Adrenal gland (tissue), 5 donors: Measurements from ENCODE around the gene HACE1.

Experiments used
- POLR2A ChIP-seq, 2 donors: fragments of 450-650 bp; IDR thresholded peaks; one replicate each; pipeline ENCODE4 v1.6.1; 2017; ENCODE audit warnings: antibody characterized with exemption in 2 of 2, mild to moderate bottlenecking in 2 of 2, moderate library complexity in 1 of 2
- TF ChIP-seq, protein P1 (sequence below), 6 experiments: fragments of 450-650 bp in 4 of 6; fragments of 200-600 bp in 2 of 6; sonication (generic) in 1 of 6; IDR thresholded peaks; 1 replicate in 5 of 6; 2 replicates in 1 of 6; pipeline versions ENCODE4 v1.5.1 to v1.8.0; 2016 to 2021; ENCODE audit warnings: antibody characterized with exemption in 6 of 6, mild to moderate bottlenecking in 2 of 6, moderate library complexity in 1 of 6
- donor health status: DM: no; HTN: no; CAD: no.

DNA sequence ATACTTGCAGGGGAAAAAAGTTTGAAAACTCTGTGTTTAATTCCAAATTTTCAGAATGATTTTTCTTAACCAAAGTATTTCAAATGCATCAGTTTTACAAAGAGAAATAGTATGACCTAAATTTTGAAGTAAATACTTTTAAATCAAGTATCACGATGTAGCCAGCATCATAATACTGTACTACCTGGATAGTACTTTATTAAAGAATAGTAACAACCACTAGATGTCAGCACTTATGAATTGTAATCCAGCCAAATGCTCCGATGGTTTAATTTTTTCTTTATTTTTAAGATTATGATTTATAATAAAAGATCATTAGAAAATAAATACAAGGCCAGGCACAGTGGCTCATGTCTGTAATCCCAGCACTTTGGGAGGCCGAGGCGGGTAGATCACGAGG, 37.2 kb upstream of the HACE1 start:
- TF ChIP-seq POLR2A (IDR thresholded peaks at IDR 0.05): no peak
- TF ChIP-seq, protein P1, sequence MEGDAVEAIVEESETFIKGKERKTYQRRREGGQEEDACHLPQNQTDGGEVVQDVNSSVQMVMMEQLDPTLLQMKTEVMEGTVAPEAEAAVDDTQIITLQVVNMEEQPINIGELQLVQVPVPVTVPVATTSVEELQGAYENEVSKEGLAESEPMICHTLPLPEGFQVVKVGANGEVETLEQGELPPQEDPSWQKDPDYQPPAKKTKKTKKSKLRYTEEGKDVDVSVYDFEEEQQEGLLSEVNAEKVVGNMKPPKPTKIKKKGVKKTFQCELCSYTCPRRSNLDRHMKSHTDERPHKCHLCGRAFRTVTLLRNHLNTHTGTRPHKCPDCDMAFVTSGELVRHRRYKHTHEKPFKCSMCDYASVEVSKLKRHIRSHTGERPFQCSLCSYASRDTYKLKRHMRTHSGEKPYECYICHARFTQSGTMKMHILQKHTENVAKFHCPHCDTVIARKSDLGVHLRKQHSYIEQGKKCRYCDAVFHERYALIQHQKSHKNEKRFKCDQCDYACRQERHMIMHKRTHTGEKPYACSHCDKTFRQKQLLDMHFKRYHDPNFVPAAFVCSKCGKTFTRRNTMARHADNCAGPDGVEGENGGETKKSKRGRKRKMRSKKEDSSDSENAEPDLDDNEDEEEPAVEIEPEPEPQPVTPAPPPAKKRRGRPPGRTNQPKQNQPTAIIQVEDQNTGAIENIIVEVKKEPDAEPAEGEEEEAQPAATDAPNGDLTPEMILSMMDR (IDR thresholded peaks at IDR 0.05): peak in 1 of 6 experiments; percentile 17
